SU-DHL-6 (cell line): Measurements from ENCODE around the gene KIF15.

Experiments
- H2AFZ ChIP-seq: fragments of 200-600 bp; sonication (generic); 2 replicates; pipeline ENCODE4 v1.6.1; 2014; ENCODE audit warnings: low read depth, mild to moderate bottlenecking, moderate library complexity, mixed read lengths, antibody characterized with exemption, low read length; ENCODE audit not compliant: severe bottlenecking
- H3F3A ChIP-seq: fragments of 200-600 bp; shearing (Covaris generic); 2 replicates; pipeline ENCODE4 v1.6.0; 2016; ENCODE audit warnings: antibody characterized with exemption, mild to moderate bottlenecking; ENCODE audit not compliant: insufficient read depth
- H3K27ac ChIP-seq: fragments of 200-600 bp; sonication (generic); 2 replicates; pipeline ENCODE4 v1.5.1; 2016; ENCODE audit warnings: low read depth, mild to moderate bottlenecking, low read length, moderate library complexity, mixed read lengths
- H3K27me3 ChIP-seq: fragments of 200-600 bp; sonication (generic), shearing (Covaris generic); 2 replicates; pipeline ENCODE4 v1.6.0; 2014; ENCODE audit warnings: mild to moderate bottlenecking, low read length
- H3K36me3 ChIP-seq: fragments of 200-600 bp; sonication (generic); 2 replicates; pipeline ENCODE4 v1.6.1; 2014; ENCODE audit warnings: mild to moderate bottlenecking, low read length, mixed read lengths
- H3K4me2 ChIP-seq: fragments of 300-600, 200-600 bp; shearing (Covaris generic), sonication (generic); 2 replicates; pipeline ENCODE4 v1.6.0; 2014; ENCODE audit warnings: low read length, low read depth, mild to moderate bottlenecking; ENCODE audit not compliant: poor library complexity, severe bottlenecking
- H3K4me3 ChIP-seq: fragments of 200-600 bp; sonication (generic); 2 replicates; pipeline ENCODE4 v1.5.1; 2014; ENCODE audit warnings: antibody characterized with exemption, low read length, mild to moderate bottlenecking, mixed read lengths; ENCODE audit not compliant: insufficient read depth, poor library complexity, severe bottlenecking
- H3K79me2 ChIP-seq: fragments of 200-600 bp; sonication (generic); 2 replicates; pipeline ENCODE4 v1.6.1; 2014; ENCODE audit warnings: mild to moderate bottlenecking, low read length, moderate library complexity; ENCODE audit not compliant: insufficient read depth
- H3K9ac ChIP-seq: fragments of 200-600 bp; sonication (generic); 2 replicates; pipeline ENCODE4 v1.7.0; 2014; ENCODE audit warnings: mild to moderate bottlenecking, low read length
- H3K9me2 ChIP-seq: fragments of 200-600 bp; sonication (generic); replicated peaks from 2 replicates; pipeline ENCODE4 v1.6.1; 2014; ENCODE audit warnings: low read length; ENCODE audit not compliant: insufficient read depth
- H3K9me3 ChIP-seq: fragments of 200-600 bp; sonication (generic); 2 replicates; pipeline ENCODE4 v1.6.1; 2014; ENCODE audit warnings: low read length, mixed read lengths; ENCODE audit not compliant: insufficient read depth
- H4K20me1 ChIP-seq: fragments of 200-600 bp; sonication (generic); 2 replicates; pipeline ENCODE4 v1.6.1; 2014; ENCODE audit warnings: low read depth, mild to moderate bottlenecking, antibody characterized with exemption, low read length, moderate library complexity, mixed read lengths
- EZH2phosphoT487 ChIP-seq: fragments of 200-600 bp; sonication (generic), shearing (Covaris generic); conservative IDR thresholded peaks from 2 replicates; pipeline ENCODE4 v1.6.1; 2018; ENCODE audit warnings: mild to moderate bottlenecking, antibody characterized with exemption, low read length, moderate library complexity, mixed read lengths
- TF ChIP-seq, protein P1 (sequence below): fragments of 200-600 bp; sonication (generic); IDR thresholded peaks from one replicate; pipeline ENCODE4 v1.5.1; 2017; ENCODE audit warnings: antibody characterized with exemption, mild to moderate bottlenecking, low read length, moderate library complexity; ENCODE audit not compliant: insufficient read depth, poor library complexity, severe bottlenecking

The KIF15 gene

DNA sequence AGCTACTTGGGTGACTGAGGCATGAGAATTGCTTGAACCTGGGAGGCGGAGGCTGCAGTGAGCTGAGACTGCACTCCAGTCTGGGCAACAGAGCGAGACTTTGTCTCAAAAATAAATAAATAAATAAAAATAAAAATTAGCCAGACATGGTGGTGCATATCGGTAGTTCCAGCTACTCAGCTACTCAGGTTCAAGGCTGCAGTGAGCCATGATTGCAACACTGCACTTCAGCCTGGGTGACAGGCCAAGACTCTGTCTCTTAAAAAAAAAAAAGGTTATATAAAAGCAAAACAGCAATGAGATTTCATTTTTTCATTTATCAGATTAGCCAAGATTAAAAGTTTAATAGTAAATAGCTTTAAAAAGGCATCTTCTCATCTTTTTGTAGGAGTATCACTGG is 115.7 kb downstream of the KIF15 start:
- Histone ChIP-seq H3K4me2 (no peak overlapping the region), H3F3A (no peaks in the 10 kb centered on the region), H4K20me1 (no peaks in the 10 kb centered on the region), H3K9me2 (no peaks in the 10 kb centered on the region), H3K27me3 (no peaks in the 10 kb centered on the region), H3K9me3 (no peaks in the 10 kb centered on the region), H3K36me3 (no peaks in the 10 kb centered on the region), H3K27ac (no peak overlapping the region), H3K4me3 (no peak overlapping the region), H2AFZ (no peak overlapping the region), H3K9ac (no peak overlapping the region), H3K79me2 (no peaks in the 10 kb centered on the region)
- TF ChIP-seq, protein P1, sequence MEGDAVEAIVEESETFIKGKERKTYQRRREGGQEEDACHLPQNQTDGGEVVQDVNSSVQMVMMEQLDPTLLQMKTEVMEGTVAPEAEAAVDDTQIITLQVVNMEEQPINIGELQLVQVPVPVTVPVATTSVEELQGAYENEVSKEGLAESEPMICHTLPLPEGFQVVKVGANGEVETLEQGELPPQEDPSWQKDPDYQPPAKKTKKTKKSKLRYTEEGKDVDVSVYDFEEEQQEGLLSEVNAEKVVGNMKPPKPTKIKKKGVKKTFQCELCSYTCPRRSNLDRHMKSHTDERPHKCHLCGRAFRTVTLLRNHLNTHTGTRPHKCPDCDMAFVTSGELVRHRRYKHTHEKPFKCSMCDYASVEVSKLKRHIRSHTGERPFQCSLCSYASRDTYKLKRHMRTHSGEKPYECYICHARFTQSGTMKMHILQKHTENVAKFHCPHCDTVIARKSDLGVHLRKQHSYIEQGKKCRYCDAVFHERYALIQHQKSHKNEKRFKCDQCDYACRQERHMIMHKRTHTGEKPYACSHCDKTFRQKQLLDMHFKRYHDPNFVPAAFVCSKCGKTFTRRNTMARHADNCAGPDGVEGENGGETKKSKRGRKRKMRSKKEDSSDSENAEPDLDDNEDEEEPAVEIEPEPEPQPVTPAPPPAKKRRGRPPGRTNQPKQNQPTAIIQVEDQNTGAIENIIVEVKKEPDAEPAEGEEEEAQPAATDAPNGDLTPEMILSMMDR: no peak
- no peak for TF ChIP-seq EZH2phosphoT487

- Histone ChIP-seq H3K4me2 (no peak overlapping the region), H3K9me3 (no peaks in the 10 kb centered on the region), H3K27me3 (no peaks in the 10 kb centered on the region), H3K36me3 (no peaks in the 10 kb centered on the region), H3K9ac (no peak overlapping the region), H2AFZ (no peak overlapping the region), H3K79me2 (no peaks in the 10 kb centered on the region), H4K20me1 (no peaks in the 10 kb centered on the region), H3F3A (no peaks in the 10 kb centered on the region), H3K4me3 (no peak overlapping the region), H3K9me2 (no peaks in the 10 kb centered on the region), H3K27ac (no peak overlapping the region)
- TF ChIP-seq, protein P1: no peak
Observed at GRCh38 chr3:44880284-44880683, 118.7 kb downstream of the KIF15 start.

GRCh38 chr3:44883213-44883955 is 121.8 kb downstream of the KIF15 start:
- Histone ChIP-seq H3K79me2 (no peaks in the 10 kb centered on the region), H3K9me2 (no peaks in the 10 kb centered on the region), H3K36me3 (no peaks in the 10 kb centered on the region), H3K27ac (no peak overlapping the region), H3K27me3 (no peaks in the 10 kb centered on the region), H3K4me3 (no peak overlapping the region), H3K4me2 (no peak overlapping the region), H2AFZ (no peak overlapping the region), H4K20me1 (no peaks in the 10 kb centered on the region), H3F3A (no peaks in the 10 kb centered on the region), H3K9me3 (no peaks in the 10 kb centered on the region), H3K9ac (no peak overlapping the region)
- TF ChIP-seq EZH2phosphoT487: no peak
- TF ChIP-seq, protein P1: no peak
